Embryonic facial prominence (tissue), 1 donor: Measurements from ENCODE around the gene LTBP1.

Source experiments
- DNase-seq: peaks from one replicate; pipeline ENCODE4 v3.0.0-alpha.2; 2016; ENCODE audit errors: extremely low spot score

Gene LTBP1

GRCh38 chr2:33081691-33082090, 134.9 kb downstream of the LTBP1 start:
- no peak for DNase-seq

GRCh38 chr2:33083699-33084387, 137.1 kb downstream of the LTBP1 start:
- DNase-seq, result peak; percentile 42

- no peak for DNase-seq
Observed at GRCh38 chr2:33084433-33084832, 137.7 kb downstream of the LTBP1 start.

GRCh38 chr2:33085646-33086045, 138.9 kb downstream of the LTBP1 start:
- DNase-seq, result no peak

GRCh38 chr2:33086400-33087015, 139.8 kb downstream of the LTBP1 start:
- no peak for DNase-seq

- no peak for DNase-seq
Observed at GRCh38 chr2:33090553-33091134, 143.9 kb downstream of the LTBP1 start.

- no peak for DNase-seq
Observed at GRCh38 chr2:33091541-33092123, 144.9 kb downstream of the LTBP1 start.

- no peak for DNase-seq
Observed at GRCh38 chr2:33093283-33093993, 146.7 kb downstream of the LTBP1 start.

GRCh38 chr2:33094303-33094702, 147.6 kb downstream of the LTBP1 start:
- no peak for DNase-seq

GRCh38 chr2:33099989-33100388, 153.2 kb downstream of the LTBP1 start:
- DNase-seq, result no peak

GRCh38 chr2:33100921-33101320, 154.2 kb downstream of the LTBP1 start:
- DNase-seq, result no peak

- DNase-seq, result no peak
Observed at GRCh38 chr2:33104052-33104623, 157.4 kb downstream of the LTBP1 start.

GRCh38 chr2:33104726-33105125, 158.0 kb downstream of the LTBP1 start:
- no peak for DNase-seq

GRCh38 chr2:33106115-33106514, 159.4 kb downstream of the LTBP1 start:
- DNase-seq, result no peak

- no peak for DNase-seq
Observed at GRCh38 chr2:33107690-33108482, 161.1 kb downstream of the LTBP1 start.

GRCh38 chr2:33108483-33109443, 162.0 kb downstream of the LTBP1 start:
- DNase-seq, result no peak

- DNase-seq, result no peak
Observed at GRCh38 chr2:33110461-33110860, 163.7 kb downstream of the LTBP1 start.

- no peak for DNase-seq
Observed at GRCh38 chr2:33111002-33111446, 164.3 kb downstream of the LTBP1 start.

GRCh38 chr2:33115196-33115595, 168.4 kb downstream of the LTBP1 start:
- no peak for DNase-seq

GRCh38 chr2:33115728-33116127, 169.0 kb downstream of the LTBP1 start:
- no peak for DNase-seq
